GM18508 (cell line): Measurements from ENCODE around the gene MYADML2.
"Not testable (repeated sequence)": the region's sequence is repeated elsewhere in the genome, so short reads cannot be mapped to it uniquely, and the experiment has no call there.

ENCODE experiments used
- ATAC-seq: cut with Tn5 transposase; IDR thresholded peaks from one replicate; pipeline ENCODE4 v1.9.1; 2021; ENCODE audit warnings: moderate number of reproducible peaks; ENCODE audit not compliant: insufficient read depth, unreplicated experiment

The MYADML2 gene

GRCh38 chr17:81960130-81960958 lies 13.3 kb upstream of the MYADML2 start:
- ATAC-seq = no peak

GRCh38 chr17:81959362-81960129 lies 12.5 kb upstream of the MYADML2 start:
- ATAC-seq = no peak

- ATAC-seq = no peak
Measured at GRCh38 chr17:81958633-81959342, 11.8 kb upstream of the MYADML2 start.

- ATAC-seq = no peak
Measured at GRCh38 chr17:81957691-81958432, 10.8 kb upstream of the MYADML2 start.

- ATAC-seq = no peak
Measured at GRCh38 chr17:81956607-81957589, 9.9 kb upstream of the MYADML2 start.

- no peak for ATAC-seq
Measured at GRCh38 chr17:81955756-81956544, 8.9 kb upstream of the MYADML2 start.

- ATAC-seq = no peak
Measured at GRCh38 chr17:81955058-81955681, 8.1 kb upstream of the MYADML2 start.

GRCh38 chr17:81954131-81955057 lies 7.4 kb upstream of the MYADML2 start:
- no peak for ATAC-seq

GRCh38 chr17:81953443-81953842 lies 6.4 kb upstream of the MYADML2 start:
- not testable (repeated sequence) for ATAC-seq

- no peak for ATAC-seq
Measured at GRCh38 chr17:81952792-81953228, 5.8 kb upstream of the MYADML2 start.

- no peak for ATAC-seq
Measured at GRCh38 chr17:81951785-81952684, 5.0 kb upstream of the MYADML2 start.

- ATAC-seq = no peak
Measured at GRCh38 chr17:81950501-81950900, 3.5 kb upstream of the MYADML2 start.

GRCh38 chr17:81948635-81949378 lies 1.8 kb upstream of the MYADML2 start:
- ATAC-seq = no peak

GRCh38 chr17:81944858-81945257 lies 2.2 kb downstream of the MYADML2 start:
- ATAC-seq = no peak

- no peak for ATAC-seq
Measured at GRCh38 chr17:81942167-81942553, 4.9 kb downstream of the MYADML2 start.
